ENCODE data around the gene CREB5. TPM values are rescaled to one million over a fixed set of nuclear protein-coding genes. Genes with fewer than 3 reads are reported as not detected.

The CREB5 gene
- total RNA-seq, 1 donor from 2014 or later: 0.80 TPM

- intact Hi-C loops (cut with micrococcal nuclease): no loop called here
- no peak for DNase-seq
- Mint-ChIP-seq H3K4me3 (no peak overlapping the region), H3K36me3 (ENCODE audit: low read depth) (no peaks in the 10 kb centered on the region), H3K9me3 (no peaks in the 10 kb centered on the region), H3K27ac (no peak overlapping the region), H3K27me3 (peaks cover 5% of the 10 kb centered on the region), H3K4me1 (no peaks in the 10 kb centered on the region)
- ATAC-seq (ENCODE audit: low read depth): no peak
- ChIA-PET CTCF (no interaction called here), POLR2A (no interaction called here)
- no peak for TF ChIP-seq CTCF (IDR thresholded peaks at IDR 0.05)
Measured at GRCh38 chr7:28472332-28472731, 60.0 kb downstream of the CREB5 start.

GRCh38 chr7:28473571-28474281, 61.4 kb downstream of the CREB5 start:
- intact Hi-C loops (cut with micrococcal nuclease): no loop called here
- ChIA-PET CTCF (no interaction called here), POLR2A (no interaction called here)
- no peak overlapping the region for H3K27ac Mint-ChIP-seq
- ATAC-seq (ENCODE audit: low read depth) (no peak), DNase-seq (no peak)
- no peaks in the 10 kb centered on the region for H3K9me3 Mint-ChIP-seq
- H3K36me3 Mint-ChIP-seq (ENCODE audit: low read depth): no peaks in the 10 kb centered on the region
- TF ChIP-seq CTCF (IDR thresholded peaks at IDR 0.05): no peak
- peaks cover 5% of the 10 kb centered on the region for H3K27me3 Mint-ChIP-seq
- H3K4me1 Mint-ChIP-seq: no peaks in the 10 kb centered on the region
- no peak overlapping the region for H3K4me3 Mint-ChIP-seq

- no peak for ATAC-seq (ENCODE audit: low read depth)
- no peak for TF ChIP-seq CTCF (IDR thresholded peaks at IDR 0.05)
- Mint-ChIP-seq H3K36me3 (ENCODE audit: low read depth) (no peaks in the 10 kb centered on the region), H3K27me3 (peaks cover 5% of the 10 kb centered on the region), H3K4me1 (no peaks in the 10 kb centered on the region), H3K4me3 (no peak overlapping the region), H3K27ac (no peak overlapping the region), H3K9me3 (no peaks in the 10 kb centered on the region)
- DNase-seq: no peak
- intact Hi-C loops (cut with micrococcal nuclease): no loop called here
- ChIA-PET CTCF (no interaction called here), POLR2A (no interaction called here)
Measured at GRCh38 chr7:28474282-28474638, 61.9 kb downstream of the CREB5 start.

- POLR2A ChIA-PET: no interaction called here
- CTCF ChIA-PET: no interaction called here
- H3K9me3 Mint-ChIP-seq: no peaks in the 10 kb centered on the region
- H3K4me3 Mint-ChIP-seq: no peak overlapping the region
- DNase-seq (no peak), ATAC-seq (ENCODE audit: low read depth) (no peak)
- H3K27ac Mint-ChIP-seq: no peak overlapping the region
- no peaks in the 10 kb centered on the region for H3K4me1 Mint-ChIP-seq
- peaks cover 5% of the 10 kb centered on the region for H3K27me3 Mint-ChIP-seq
- intact Hi-C loops (cut with micrococcal nuclease): no loop called here
- TF ChIP-seq CTCF (IDR thresholded peaks at IDR 0.05): no peak
- H3K36me3 Mint-ChIP-seq (ENCODE audit: low read depth): no peaks in the 10 kb centered on the region
Measured at GRCh38 chr7:28474640-28475039, 62.3 kb downstream of the CREB5 start.

GRCh38 chr7:28477041-28477442, 64.7 kb downstream of the CREB5 start:
- H3K27ac Mint-ChIP-seq: no peak overlapping the region
- ATAC-seq (ENCODE audit: low read depth) (no peak), DNase-seq (no peak)
- no peaks in the 10 kb centered on the region for H3K9me3 Mint-ChIP-seq
- peaks cover 13% of the 10 kb centered on the region for H3K4me1 Mint-ChIP-seq
- intact Hi-C loops (cut with micrococcal nuclease): no loop called here
- ChIA-PET POLR2A (no interaction called here), CTCF (no interaction called here)
- H3K36me3 Mint-ChIP-seq (ENCODE audit: low read depth): no peaks in the 10 kb centered on the region
- peaks cover 5% of the 10 kb centered on the region for H3K27me3 Mint-ChIP-seq
- H3K4me3 Mint-ChIP-seq: no peak overlapping the region
- no peak for TF ChIP-seq CTCF (IDR thresholded peaks at IDR 0.05)
